Mammary epithelial cell (primary cell): ENCODE measurements around the gene CTSZ.

Experiments
- EZH2 ChIP-seq: IDR thresholded peaks from 2 replicates; pipeline ENCODE4 v1.6.1; 2012; ENCODE audit warnings: low read length, inconsistent platforms, borderline replicate concordance
- TF ChIP-seq, protein P1 (sequence below), 2 donors: IDR thresholded peaks in 1 of 2; conservative IDR thresholded peaks in 1 of 2; 2 replicates each; pipeline ENCODE4 v1.5.1; 2011 to 2012; ENCODE audit warnings: inconsistent platforms in 2 of 2, low read length in 2 of 2, mild to moderate bottlenecking in 2 of 2, control low read depth in 1 of 2, low read depth in 1 of 2; ENCODE audit not compliant: insufficient read depth in 1 of 2; ENCODE audit errors: extremely low read depth in 1 of 2

DNA sequence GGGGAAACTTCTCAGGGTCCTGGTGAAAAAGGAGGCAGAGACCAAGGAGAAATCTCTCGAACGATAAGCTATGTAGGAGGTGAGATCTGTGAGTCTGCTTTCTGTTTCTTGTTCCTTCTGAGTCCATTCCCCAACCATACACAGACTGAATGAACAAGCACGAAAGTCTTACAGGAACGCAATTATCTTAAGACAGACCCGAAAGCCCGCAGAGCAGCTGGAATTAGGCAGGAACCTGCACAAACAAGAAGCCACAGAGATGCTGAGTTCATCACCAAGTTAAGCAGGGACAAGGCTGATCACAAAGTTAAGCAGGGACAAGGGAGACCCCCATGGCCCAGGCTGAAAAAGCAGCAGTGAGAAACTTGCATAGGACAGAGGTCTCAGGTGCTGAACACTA, 47.4 kb downstream of the CTSZ start:
- TF ChIP-seq, protein P1, sequence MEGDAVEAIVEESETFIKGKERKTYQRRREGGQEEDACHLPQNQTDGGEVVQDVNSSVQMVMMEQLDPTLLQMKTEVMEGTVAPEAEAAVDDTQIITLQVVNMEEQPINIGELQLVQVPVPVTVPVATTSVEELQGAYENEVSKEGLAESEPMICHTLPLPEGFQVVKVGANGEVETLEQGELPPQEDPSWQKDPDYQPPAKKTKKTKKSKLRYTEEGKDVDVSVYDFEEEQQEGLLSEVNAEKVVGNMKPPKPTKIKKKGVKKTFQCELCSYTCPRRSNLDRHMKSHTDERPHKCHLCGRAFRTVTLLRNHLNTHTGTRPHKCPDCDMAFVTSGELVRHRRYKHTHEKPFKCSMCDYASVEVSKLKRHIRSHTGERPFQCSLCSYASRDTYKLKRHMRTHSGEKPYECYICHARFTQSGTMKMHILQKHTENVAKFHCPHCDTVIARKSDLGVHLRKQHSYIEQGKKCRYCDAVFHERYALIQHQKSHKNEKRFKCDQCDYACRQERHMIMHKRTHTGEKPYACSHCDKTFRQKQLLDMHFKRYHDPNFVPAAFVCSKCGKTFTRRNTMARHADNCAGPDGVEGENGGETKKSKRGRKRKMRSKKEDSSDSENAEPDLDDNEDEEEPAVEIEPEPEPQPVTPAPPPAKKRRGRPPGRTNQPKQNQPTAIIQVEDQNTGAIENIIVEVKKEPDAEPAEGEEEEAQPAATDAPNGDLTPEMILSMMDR (conservative IDR thresholded peaks at IDR 0.05 in 1 of 2, IDR thresholded peaks at IDR 0.05 in 1 of 2; ENCODE audit: extremely low read depth in 1 of 2, insufficient read depth in 1 of 2, low read depth in 1 of 2, low read length in 2 of 2) = no peak
- no peak for TF ChIP-seq EZH2
